ENCODE measurements around the gene TIGD3.
A peak's percentile ranks its signal among the peaks of the same experiment; 100 is the strongest.

TIGD3 gene

GRCh38 chr11:65395961-65396530 is 41.5 kb downstream of the TIGD3 start:
- H3K27me3 ChIP-seq (ENCODE audit: control insufficient read depth in 2 of 2, insufficient read depth in 2 of 2, low read length in 2 of 2) = no peaks in the 10 kb centered on the region
- peaks cover 4 to 10% of the 10 kb centered on the region in 2 donors for H3K4me1 ChIP-seq (ENCODE audit: control insufficient read depth in 2 of 2, insufficient read depth in 2 of 2, low read length in 2 of 2)
- no peak overlapping the region for H3K9ac ChIP-seq (ENCODE audit: low read depth in 1 of 2, low read length in 2 of 2)
- H3K4me3 ChIP-seq (ENCODE audit: low read length in 2 of 2) = no peak overlapping the region
- H3K27ac ChIP-seq (ENCODE audit: low read depth in 2 of 2, low read length in 2 of 2) = no peak overlapping the region
- H3K9me3 ChIP-seq (ENCODE audit: control insufficient read depth in 2 of 2, low read length in 2 of 2) = no peaks in the 10 kb centered on the region
- peaks cover 52 to 62% of the 10 kb centered on the region in 2 donors for H3K36me3 ChIP-seq (ENCODE audit: control insufficient read depth in 2 of 2, insufficient read depth in 2 of 2, low read length in 2 of 2)

DNA sequence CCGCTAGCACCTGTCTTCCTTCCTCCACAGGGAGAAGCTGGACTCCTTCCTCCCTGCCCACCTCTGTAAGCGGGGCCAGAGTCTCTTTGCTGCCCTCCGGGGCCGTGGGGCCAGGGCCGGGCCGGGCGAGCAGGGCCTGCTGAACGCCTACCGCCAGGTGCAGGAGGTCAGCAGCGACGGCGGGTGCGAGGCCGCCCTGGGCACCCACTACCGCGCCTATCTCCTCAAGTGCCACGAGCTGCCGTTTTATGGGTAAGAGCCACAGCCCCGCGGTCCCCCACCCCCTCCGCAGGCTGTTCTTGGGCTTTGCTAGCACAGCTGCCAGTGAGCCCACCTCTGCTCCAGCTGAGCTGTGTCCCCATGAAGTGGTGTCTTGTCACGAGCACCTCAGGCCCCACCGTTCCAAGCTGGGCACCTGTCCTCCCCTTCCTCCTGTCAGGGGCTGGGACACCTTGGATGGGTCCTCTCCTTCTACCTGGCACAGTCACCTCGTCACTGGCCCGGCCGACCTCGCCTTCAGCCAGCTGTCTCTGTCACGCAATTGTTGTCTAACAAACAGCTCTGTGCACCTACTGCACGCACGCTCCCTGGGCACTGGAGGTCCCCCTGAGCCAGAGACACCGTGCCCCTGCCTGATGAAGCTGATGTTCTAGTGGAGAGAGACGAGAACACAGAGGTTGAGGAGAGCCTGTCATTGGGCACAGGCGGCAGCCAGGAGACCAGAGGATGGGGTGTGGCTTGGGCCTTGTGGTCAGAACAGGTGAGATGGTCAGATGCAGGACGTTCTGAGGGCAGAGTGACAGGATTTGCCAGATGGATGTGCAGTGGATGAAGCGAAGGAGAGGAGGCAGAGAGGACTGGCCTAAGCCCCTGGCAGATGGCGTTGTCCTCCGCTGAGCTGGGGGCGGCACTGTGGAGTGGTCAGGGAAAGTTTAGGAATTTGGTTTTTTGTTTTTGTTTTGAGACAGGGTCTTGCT is 42.5 kb downstream of the TIGD3 start:
- Histone ChIP-seq H3K9ac (ENCODE audit: low read depth in 1 of 2, low read length in 2 of 2) (no peak overlapping the region), H3K4me1 (ENCODE audit: control insufficient read depth in 2 of 2, insufficient read depth in 2 of 2, low read length in 2 of 2) (peaks cover 4 to 16% of the 10 kb centered on the region in 2 donors), H3K9me3 (ENCODE audit: control insufficient read depth in 2 of 2, low read length in 2 of 2) (no peaks in the 10 kb centered on the region), H3K36me3 (ENCODE audit: control insufficient read depth in 2 of 2, insufficient read depth in 2 of 2, low read length in 2 of 2) (peaks cover 52 to 59% of the 10 kb centered on the region in 2 donors), H3K27me3 (ENCODE audit: control insufficient read depth in 2 of 2, insufficient read depth in 2 of 2, low read length in 2 of 2) (no peaks in the 10 kb centered on the region), H3K4me3 (ENCODE audit: low read length in 2 of 2) (no peak overlapping the region), H3K27ac (ENCODE audit: low read depth in 2 of 2, low read length in 2 of 2) (no peak overlapping the region)

DNA sequence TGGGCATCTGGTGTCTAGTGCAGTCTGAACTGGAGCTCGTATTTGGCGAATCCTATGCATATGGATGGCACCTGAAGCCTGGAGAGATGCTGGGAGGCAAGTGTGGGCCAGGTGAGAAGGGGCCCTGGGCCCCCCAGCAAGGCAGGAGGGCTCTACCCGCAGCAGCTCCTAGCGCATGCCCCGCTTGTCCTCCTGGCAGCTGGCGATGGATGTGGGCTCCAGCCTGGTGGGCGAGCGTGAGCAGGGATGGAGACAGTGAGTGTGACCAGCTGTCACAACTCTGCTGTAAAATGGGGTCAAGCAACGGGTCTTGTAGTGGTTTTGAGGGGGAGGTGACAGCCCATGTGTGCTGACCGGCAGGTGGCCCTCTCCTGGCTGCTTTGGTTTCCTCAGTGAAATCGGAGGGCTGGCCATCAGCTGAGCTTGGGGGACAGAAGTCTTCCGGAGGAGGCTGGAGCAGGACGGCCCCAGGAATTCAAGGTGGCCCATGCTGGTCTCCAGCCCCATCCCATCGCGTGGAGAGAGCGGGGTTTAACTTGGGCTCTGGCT is 43.9 kb downstream of the TIGD3 start:
- Histone ChIP-seq H3K4me1 (ENCODE audit: control insufficient read depth in 2 of 2, insufficient read depth in 2 of 2, low read length in 2 of 2) (peaks cover 4 to 17% of the 10 kb centered on the region in 2 donors), H3K36me3 (ENCODE audit: control insufficient read depth in 2 of 2, insufficient read depth in 2 of 2, low read length in 2 of 2) (peaks cover 45 to 52% of the 10 kb centered on the region in 2 donors), H3K27me3 (ENCODE audit: control insufficient read depth in 2 of 2, insufficient read depth in 2 of 2, low read length in 2 of 2) (no peaks in the 10 kb centered on the region), H3K4me3 (ENCODE audit: low read length in 2 of 2) (no peak overlapping the region), H3K9ac (ENCODE audit: low read depth in 1 of 2, low read length in 2 of 2) (no peak overlapping the region), H3K27ac (ENCODE audit: low read depth in 2 of 2, low read length in 2 of 2) (no peak overlapping the region), H3K9me3 (ENCODE audit: control insufficient read depth in 2 of 2, low read length in 2 of 2) (no peaks in the 10 kb centered on the region)

GRCh38 chr11:65399249-65399648 is 44.7 kb downstream of the TIGD3 start:
- Histone ChIP-seq H3K9me3 (ENCODE audit: control insufficient read depth in 2 of 2, low read length in 2 of 2) (no peaks in the 10 kb centered on the region), H3K36me3 (ENCODE audit: control insufficient read depth in 2 of 2, insufficient read depth in 2 of 2, low read length in 2 of 2) (peaks cover 42 to 49% of the 10 kb centered on the region in 2 donors), H3K27me3 (ENCODE audit: control insufficient read depth in 2 of 2, insufficient read depth in 2 of 2, low read length in 2 of 2) (no peaks in the 10 kb centered on the region), H3K4me3 (ENCODE audit: low read length in 2 of 2) (no peak overlapping the region), H3K27ac (ENCODE audit: low read depth in 2 of 2, low read length in 2 of 2) (no peak overlapping the region), H3K4me1 (ENCODE audit: control insufficient read depth in 2 of 2, insufficient read depth in 2 of 2, low read length in 2 of 2) (peaks cover 10 to 19% of the 10 kb centered on the region in 2 donors), H3K9ac (ENCODE audit: low read depth in 1 of 2, low read length in 2 of 2) (no peak overlapping the region)

DNA sequence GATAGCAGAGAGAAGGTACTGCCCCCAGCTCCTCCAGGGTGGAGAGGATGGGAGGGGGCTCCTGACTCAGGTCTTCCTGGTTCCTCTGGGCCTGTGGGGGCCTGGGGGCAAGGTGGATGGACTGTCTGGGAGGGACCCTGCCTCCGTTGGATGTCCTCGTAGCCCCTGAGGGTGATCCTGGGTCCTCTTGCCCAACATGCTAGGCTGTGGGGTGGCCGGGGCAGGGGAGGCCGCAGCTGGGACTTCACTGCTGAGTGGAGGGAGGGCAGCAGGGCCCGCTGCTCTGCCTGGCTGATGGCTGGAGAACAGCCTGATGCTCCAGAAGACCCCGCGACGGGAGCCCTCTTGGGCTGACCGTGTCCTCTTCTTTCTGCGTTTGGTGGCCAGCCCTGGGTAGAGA is 45.3 kb downstream of the TIGD3 start:
- Histone ChIP-seq H3K4me3 (ENCODE audit: low read length in 2 of 2) (no peak overlapping the region), H3K36me3 (ENCODE audit: control insufficient read depth in 2 of 2, insufficient read depth in 2 of 2, low read length in 2 of 2) (peaks cover 42 to 49% of the 10 kb centered on the region in 2 donors), H3K27me3 (ENCODE audit: control insufficient read depth in 2 of 2, insufficient read depth in 2 of 2, low read length in 2 of 2) (no peaks in the 10 kb centered on the region), H3K4me1 (ENCODE audit: control insufficient read depth in 2 of 2, insufficient read depth in 2 of 2, low read length in 2 of 2) (peaks cover 13 to 20% of the 10 kb centered on the region in 2 donors), H3K27ac (ENCODE audit: low read depth in 2 of 2, low read length in 2 of 2) (no peak overlapping the region), H3K9ac (ENCODE audit: low read depth in 1 of 2, low read length in 2 of 2) (no peak overlapping the region), H3K9me3 (ENCODE audit: control insufficient read depth in 2 of 2, low read length in 2 of 2) (no peaks in the 10 kb centered on the region)

DNA sequence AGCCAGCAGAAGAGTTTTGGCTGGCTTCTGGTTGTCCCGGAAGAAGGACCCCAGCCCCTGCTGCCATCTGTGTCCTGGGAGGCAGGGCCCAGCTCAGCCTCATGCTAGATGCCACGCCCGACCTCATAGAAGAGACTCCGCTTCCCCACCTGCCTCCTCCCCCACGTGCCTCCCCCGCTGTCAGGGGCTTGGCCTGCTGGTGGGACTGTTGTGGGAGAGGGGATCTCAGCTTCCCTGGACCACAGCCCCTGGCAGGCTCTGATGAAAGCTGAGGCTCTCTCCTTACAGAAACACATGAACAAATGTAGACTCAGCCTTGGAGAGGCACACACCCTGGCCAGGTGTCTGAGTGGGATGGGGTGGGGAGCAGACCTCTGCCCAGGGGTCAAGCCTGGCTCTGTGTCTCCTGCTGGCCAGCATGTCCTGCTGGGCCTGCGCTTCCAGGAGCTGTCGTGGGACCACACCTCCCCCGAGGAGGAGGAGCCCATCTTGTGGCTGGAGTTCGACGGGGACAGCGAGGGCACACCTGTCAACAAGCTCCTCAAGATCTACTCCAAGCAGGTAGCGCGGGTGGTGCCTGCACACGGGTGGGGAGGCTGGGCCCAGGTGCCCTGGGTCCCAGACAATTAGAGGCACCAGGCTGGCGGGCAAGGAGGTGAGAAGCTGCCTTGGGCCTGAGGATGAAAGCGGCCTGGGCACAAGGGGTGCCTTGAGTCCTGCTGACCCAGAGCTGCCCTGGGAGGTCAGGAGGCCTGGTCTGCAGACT is 45.9 kb downstream of the TIGD3 start:
- H3K9me3 ChIP-seq (ENCODE audit: control insufficient read depth in 2 of 2, low read length in 2 of 2) = no peaks in the 10 kb centered on the region
- H3K27ac ChIP-seq (ENCODE audit: low read depth in 2 of 2, low read length in 2 of 2) = peak overlapping the region; percentile 16 to 37
- H3K27me3 ChIP-seq (ENCODE audit: control insufficient read depth in 2 of 2, insufficient read depth in 2 of 2, low read length in 2 of 2) = no peaks in the 10 kb centered on the region
- no peak overlapping the region for H3K4me3 ChIP-seq (ENCODE audit: low read length in 2 of 2)
- H3K4me1 ChIP-seq (ENCODE audit: control insufficient read depth in 2 of 2, insufficient read depth in 2 of 2, low read length in 2 of 2) = peaks cover 13 to 20% of the 10 kb centered on the region in 2 donors
- H3K9ac ChIP-seq (ENCODE audit: low read depth in 1 of 2, low read length in 2 of 2) = peak overlapping the region in 1 of 2 donors; percentile 10
- peaks cover 43 to 52% of the 10 kb centered on the region in 2 donors for H3K36me3 ChIP-seq (ENCODE audit: control insufficient read depth in 2 of 2, insufficient read depth in 2 of 2, low read length in 2 of 2)

GRCh38 chr11:65401073-65401802 is 46.7 kb downstream of the TIGD3 start:
- Histone ChIP-seq H3K4me1 (ENCODE audit: control insufficient read depth in 2 of 2, insufficient read depth in 2 of 2, low read length in 2 of 2) (peaks cover 13 to 20% of the 10 kb centered on the region in 2 donors), H3K9me3 (ENCODE audit: control insufficient read depth in 2 of 2, low read length in 2 of 2) (no peaks in the 10 kb centered on the region), H3K36me3 (ENCODE audit: control insufficient read depth in 2 of 2, insufficient read depth in 2 of 2, low read length in 2 of 2) (peaks cover 39 to 49% of the 10 kb centered on the region in 2 donors), H3K4me3 (ENCODE audit: low read length in 2 of 2) (no peak overlapping the region), H3K27me3 (ENCODE audit: control insufficient read depth in 2 of 2, insufficient read depth in 2 of 2, low read length in 2 of 2) (no peaks in the 10 kb centered on the region), H3K9ac (ENCODE audit: low read depth in 1 of 2, low read length in 2 of 2) (peak overlapping the region in 1 of 2 donors; percentile 10), H3K27ac (ENCODE audit: low read depth in 2 of 2, low read length in 2 of 2) (peak overlapping the region; percentile 58 to 60)

DNA sequence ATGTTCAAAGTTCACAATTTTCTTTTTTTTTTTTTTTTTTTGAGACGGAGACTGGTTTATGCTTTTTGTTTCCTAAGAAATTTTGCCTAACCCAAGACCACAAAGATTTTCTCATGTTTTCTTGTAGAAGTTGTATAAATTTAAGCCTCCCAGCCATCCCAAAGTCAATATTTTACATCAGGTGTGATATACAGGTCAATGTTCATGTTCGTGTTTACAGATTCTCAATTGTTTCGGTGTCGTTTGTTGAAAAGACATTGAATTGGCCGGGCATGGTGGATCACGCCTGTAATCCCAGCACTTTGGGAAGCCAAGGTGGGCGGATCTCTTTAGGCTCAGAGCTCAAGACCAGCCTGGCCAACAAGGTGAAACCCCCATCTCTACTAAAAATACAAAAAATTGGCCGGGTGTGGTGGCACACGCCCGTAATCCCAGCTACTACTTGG is 47.3 kb downstream of the TIGD3 start:
- no peak overlapping the region for H3K9ac ChIP-seq (ENCODE audit: low read depth in 1 of 2, low read length in 2 of 2)
- H3K27me3 ChIP-seq (ENCODE audit: control insufficient read depth in 2 of 2, insufficient read depth in 2 of 2, low read length in 2 of 2) = no peaks in the 10 kb centered on the region
- H3K27ac ChIP-seq (ENCODE audit: low read depth in 2 of 2, low read length in 2 of 2) = peak overlapping the region; percentile 58 to 60
- H3K36me3 ChIP-seq (ENCODE audit: control insufficient read depth in 2 of 2, insufficient read depth in 2 of 2, low read length in 2 of 2) = peaks cover 38 to 46% of the 10 kb centered on the region in 2 donors
- H3K4me1 ChIP-seq (ENCODE audit: control insufficient read depth in 2 of 2, insufficient read depth in 2 of 2, low read length in 2 of 2) = peaks cover 13 to 20% of the 10 kb centered on the region in 2 donors
- no peak overlapping the region for H3K4me3 ChIP-seq (ENCODE audit: low read length in 2 of 2)
- H3K9me3 ChIP-seq (ENCODE audit: control insufficient read depth in 2 of 2, low read length in 2 of 2) = no peaks in the 10 kb centered on the region

DNA sequence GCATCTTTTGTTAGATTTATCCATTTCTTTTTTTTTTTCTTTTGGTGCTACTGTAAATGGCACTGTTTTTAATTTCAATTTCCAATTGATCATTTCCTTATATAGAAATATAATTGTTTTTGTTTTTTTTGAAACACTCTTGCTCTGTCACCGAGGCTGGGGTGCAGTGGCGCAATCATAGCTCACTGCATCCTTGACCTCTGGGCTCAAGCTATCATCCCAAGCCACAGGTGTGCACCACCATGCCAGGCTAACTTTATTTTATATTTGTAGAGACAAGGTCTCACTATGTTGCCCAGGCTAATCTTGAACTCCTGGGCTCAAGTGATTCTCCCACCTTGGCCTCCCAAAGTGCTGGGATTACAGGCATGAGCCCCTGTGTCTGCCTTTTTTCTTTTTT is 48.2 kb downstream of the TIGD3 start:
- H3K9ac ChIP-seq (ENCODE audit: low read depth in 1 of 2, low read length in 2 of 2) = no peak overlapping the region
- H3K4me1 ChIP-seq (ENCODE audit: control insufficient read depth in 2 of 2, insufficient read depth in 2 of 2, low read length in 2 of 2) = peaks cover 13 to 20% of the 10 kb centered on the region in 2 donors
- H3K36me3 ChIP-seq (ENCODE audit: control insufficient read depth in 2 of 2, insufficient read depth in 2 of 2, low read length in 2 of 2) = peaks cover 31 to 40% of the 10 kb centered on the region in 2 donors
- no peaks in the 10 kb centered on the region for H3K27me3 ChIP-seq (ENCODE audit: control insufficient read depth in 2 of 2, insufficient read depth in 2 of 2, low read length in 2 of 2)
- no peak overlapping the region for H3K4me3 ChIP-seq (ENCODE audit: low read length in 2 of 2)
- no peak overlapping the region for H3K27ac ChIP-seq (ENCODE audit: low read depth in 2 of 2, low read length in 2 of 2)
- no peaks in the 10 kb centered on the region for H3K9me3 ChIP-seq (ENCODE audit: control insufficient read depth in 2 of 2, low read length in 2 of 2)

All from mucosa of rectum (tissue), 2 donors.